HCEC 1CT (cell line): ENCODE measurements around the gene RDH5.

ENCODE experiments used
- DNase-seq: peaks from one replicate; pipeline ENCODE4 v3.0.0-alpha.2; 2017

RDH5 gene

GRCh38 chr12:55728939-55729818 lies 9.0 kb downstream of the RDH5 start, which contains the start of gene CD63:
Gene CD63 (minus strand): TSS chr12:55729009. CDS start chr12:55728341, 668 bp downstream.
- DNase-seq = peak; percentile 94

DNA sequence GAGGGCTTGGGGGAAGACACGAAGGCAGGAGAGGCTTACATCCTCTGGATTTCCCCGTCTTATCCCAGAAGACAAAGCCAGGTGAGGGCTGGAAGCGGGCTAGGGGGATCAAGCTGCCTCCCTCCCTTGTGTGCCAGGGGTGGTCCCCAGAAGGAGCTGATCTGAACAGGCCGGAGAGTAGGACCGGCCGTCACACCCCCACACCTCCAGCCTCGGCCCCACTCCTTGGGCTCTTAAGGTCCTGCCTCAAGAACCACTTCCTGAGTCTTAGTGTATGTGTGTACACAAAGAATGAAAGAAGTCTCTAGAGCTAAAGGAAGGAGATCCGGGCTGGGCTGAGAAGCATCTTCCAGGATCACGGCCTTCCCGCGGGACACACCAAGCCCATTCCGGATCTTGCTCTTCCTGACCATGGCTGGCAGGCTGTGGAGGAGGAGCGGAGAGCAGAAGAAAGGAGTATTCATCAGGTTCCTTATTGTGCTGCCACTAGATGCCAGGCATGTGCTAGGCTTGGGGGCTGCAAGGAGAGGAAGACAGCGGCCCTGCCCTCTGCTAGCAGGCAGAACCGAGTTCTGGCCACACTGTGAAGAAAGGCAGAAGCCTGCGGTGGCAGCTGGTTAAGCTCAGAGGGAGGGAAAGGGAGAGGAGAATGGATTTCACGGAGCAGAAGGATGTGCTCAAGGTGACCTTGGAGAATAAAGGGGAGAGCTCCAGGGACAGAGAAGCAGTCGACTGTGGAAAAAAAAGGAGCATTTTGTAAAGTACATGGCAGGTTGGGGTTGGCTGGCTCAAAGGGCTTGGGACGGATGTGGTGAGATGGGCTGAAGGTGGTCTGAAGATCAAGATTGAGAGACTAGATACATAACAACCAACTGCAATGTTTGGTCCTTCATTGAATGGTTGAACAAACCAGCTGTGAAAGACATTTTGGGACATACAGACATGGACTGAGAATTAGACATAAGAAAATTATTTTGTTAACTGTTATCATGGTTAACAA lies 9.9 kb downstream of the RDH5 start:
- DNase-seq = peak; percentile 69

GRCh38 chr12:55732288-55732687 lies 12.1 kb downstream of the RDH5 start:
- DNase-seq = no peak

GRCh38 chr12:55733021-55733555 lies 12.9 kb downstream of the RDH5 start:
- DNase-seq = no peak

- DNase-seq = no peak
These were observed 13.7 kb downstream of the RDH5 start for GRCh38 chr12:55733858-55734257.

GRCh38 chr12:55734595-55734994 lies 14.4 kb downstream of the RDH5 start:
- DNase-seq = no peak

- no peak for DNase-seq
These were observed 15.9 kb downstream of the RDH5 start for GRCh38 chr12:55736076-55736475.

DNA sequence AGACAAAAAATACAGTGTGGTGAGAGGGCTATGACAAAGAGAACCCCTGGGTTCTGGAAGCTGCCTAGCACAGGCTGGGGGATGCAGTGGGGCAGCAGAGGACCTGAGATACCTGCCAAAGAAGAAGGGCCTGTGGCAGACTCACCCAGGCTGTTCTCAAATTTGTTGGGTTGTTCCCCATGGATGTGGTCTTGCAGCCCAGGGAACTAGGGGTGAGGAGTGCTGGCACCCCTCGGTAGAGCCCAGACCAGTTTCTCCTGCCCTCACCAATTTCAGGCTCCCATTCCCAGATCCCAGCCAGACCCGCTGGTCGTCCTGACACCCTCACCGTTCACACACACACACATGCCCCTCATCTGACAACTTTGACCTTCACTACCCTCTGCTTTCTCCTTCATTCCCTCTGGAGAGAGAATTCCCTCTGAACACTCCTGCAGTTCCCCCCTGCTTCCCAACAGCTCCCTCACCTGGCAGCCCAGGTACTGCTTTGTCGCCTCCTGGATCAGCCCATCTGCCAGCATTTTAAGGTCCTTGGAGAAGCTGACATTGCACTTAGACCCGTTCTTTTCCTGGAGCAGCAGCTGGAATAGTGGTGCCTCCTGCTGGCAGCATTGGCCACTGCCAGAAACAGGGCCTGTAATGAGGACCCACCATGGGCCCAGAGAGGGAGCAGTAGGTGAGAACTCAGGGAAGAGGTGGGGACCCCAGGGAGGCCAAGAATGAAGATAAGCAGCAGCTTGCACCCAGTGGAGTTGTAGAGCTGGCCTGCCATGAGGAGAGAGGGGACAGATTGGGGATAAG lies 16.8 kb downstream of the RDH5 start:
- peak; percentile 60 for DNase-seq

DNA sequence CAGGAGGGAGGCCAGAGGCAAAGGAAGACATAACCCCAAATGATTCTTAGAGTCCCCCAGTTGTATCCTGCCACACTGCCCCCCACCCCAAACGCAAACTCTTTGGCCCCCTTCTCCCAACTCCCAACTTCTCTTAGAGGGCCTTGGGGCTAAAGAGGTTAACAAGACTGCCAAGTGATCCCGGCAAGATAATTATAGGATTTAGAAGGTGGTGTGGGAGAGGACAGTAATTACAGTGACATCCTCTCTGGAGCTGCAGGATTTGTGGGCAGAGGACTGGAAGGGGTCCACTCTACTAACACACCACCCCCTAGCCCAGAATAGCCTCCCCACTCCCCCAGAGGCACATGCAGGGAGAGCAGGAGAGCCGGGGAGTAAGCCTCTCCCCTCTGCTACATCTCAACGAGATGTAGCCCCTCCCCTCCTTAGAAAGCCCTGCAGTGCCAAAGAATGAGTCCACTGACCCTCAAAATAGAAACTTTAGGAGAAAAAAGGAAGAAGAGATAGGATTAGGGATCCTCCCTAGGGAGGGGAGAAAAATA lies 17.5 kb downstream of the RDH5 start:
- DNase-seq = no peak

DNA sequence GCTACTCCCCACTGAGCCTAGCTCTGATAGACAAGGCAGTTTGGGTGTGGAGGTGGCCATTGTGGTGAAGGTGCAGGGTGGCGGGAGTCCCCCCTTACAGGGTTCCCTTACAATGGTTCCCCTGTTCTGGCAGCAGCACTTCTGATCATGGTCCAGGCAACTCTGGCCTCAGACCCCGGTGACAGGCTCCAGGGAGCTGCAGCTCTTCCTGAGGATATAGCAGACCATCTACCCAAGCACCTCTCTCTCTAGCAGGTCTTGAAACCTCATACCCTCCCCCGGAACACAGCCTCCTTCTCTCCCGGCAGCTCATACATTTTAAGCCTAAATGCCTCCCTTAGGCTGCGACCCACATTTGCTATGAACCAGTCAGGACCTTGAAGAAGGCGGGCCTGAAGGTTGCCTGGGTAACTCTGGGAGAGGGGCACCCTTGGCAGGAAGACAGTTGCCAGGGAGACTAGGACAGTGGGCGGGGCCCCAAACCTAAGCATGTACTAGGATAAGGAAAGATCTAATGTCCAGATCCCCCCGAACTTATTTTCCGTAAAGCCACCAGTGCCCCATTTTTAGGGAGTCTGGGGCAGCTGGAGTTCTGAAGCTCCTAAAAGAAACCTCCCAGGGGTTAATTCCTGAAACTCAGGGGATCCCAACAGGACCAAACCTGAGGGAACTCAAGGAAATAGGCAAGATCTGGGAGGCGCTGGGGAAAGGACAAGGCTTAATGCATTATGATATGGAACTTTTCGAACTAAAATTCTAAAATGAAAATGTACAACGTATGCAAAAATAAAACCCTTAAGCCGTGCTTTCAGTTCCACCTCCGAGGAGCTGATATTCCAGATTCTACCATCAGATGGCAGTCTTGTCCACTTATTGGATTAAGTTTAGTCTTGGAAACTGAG lies 18.2 kb downstream of the RDH5 start:
- DNase-seq = peak; percentile 84

GRCh38 chr12:55739025-55739378 lies 18.8 kb downstream of the RDH5 start:
- no peak for DNase-seq

DNA sequence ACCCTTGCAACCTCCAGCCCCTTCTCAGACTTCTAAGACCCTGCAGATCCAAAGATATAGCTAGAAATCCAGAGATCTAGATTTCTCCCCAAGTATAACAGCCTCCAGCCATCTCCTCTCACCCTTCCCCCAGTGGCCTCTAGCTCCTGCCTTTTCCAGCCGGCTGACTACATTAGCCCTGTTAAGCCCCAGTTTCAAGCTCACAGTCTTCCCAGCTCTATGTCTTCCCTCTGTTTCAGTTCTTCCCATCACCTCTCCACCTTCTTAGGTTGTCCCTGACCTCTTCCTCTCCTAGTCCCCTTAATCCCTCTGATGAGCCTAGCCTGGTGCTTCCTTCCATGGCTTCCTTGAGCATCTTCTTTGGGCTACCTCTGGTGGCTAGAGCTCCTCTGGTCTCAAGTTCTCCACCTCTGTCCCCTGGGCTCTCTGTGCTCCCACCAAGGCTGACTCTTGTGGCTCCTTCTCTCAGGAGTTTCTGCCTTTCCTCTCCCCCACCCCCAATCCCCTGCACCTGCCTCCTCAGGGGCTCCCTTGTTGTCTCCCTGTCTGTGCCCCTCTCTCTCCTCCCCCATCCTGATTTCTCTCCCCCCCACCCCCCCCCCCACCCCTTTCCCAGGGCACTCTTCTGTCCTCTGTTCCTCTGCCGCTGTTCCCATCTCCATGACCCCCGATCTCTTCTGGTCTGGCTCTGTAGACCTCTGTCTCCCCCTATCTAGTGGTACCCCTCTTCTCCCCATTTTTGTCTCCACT lies 21.9 kb downstream of the RDH5 start:
- DNase-seq = no peak

- DNase-seq = peak; percentile 71
These were observed 22.7 kb downstream of the RDH5 start, which contains the start of gene GDF11 for GRCh38 chr12:55742719-55743405. Gene GDF11 (plus strand): TSS chr12:55743122. CDS start chr12:55743317, 195 bp downstream.

GRCh38 chr12:55743406-55744339 lies 23.5 kb downstream of the RDH5 start:
- peak; percentile 76 for DNase-seq

DNA sequence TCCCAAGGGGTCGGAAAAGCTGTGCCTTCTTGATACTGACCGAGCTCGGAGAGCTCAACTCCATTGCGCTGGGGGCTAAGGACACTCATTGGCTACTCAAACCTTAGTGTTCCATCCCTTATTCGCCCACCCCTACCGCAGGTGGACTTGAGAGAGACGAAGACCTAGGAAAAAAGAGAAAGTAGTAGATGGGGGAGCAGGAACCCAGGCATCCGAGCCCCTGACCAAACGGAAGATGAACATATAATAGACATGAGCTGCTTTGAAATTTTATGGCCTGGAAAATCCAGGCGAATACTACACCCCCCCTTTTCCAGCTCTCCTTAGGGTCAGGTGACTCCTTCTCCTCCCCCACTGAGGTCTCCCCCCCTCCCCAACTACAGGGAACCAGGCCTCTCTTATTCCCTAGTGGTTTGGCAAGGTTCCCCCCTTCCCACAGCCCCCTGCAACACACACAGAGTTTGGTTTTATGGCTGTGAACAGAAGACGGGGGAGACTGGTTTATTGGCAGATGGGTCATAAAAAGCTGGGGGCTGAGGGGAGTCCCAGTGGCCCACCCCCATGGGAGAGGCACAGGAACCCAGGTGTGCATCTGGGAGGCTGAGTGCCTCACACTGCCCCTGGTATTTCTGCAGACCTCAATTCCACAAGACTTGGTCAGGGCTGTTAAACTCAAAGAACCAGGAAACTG lies 24.3 kb downstream of the RDH5 start:
- no peak for DNase-seq

DNA sequence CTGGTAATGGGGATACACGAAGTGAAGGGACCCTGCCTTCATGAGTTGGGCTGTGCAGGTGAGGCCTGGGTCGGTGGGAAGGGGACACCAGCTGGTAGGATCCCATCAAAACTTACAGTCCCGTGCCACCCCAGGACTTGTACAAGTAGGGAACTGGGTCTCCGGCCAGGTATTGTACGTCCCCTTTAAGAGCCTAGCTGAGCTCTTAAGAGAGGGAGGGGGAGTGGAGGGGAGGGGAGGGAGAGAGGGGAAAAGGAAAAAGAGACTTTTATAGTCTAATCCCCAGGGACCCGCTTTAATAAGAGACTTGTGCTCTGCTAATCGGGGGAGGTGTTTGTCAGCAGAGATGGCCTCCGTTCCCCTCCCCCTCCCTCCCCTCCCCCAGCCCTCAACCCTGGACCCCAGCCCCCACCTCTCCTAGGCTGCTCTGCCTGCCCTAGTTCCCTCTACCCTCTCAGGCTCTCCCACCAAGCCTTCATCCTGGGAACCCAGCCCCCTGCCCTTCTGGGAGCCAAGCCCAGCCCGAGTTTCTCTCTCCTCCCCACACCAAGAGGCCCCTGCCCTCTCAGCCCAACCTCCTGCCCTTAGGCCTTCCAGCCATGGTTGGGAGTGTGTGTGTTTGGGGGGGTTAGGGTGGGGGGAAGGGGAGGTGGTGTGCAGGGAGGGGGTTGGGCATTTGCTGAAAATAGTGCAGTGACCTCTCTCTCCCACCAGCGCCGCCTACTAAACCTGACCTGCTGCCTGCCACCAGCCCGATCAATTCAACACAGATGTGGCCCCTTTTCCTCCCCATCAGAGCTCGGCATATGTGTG lies 25.4 kb downstream of the RDH5 start:
- DNase-seq = no peak
